ENCODE data around the gene TAF5.

GRCh38 chr10:103415581-103415980 lies 47.8 kb downstream of the TAF5 start:
- no peak for TF ChIP-seq EZH2 (IDR thresholded peaks at IDR 0.05)
- TF ChIP-seq POLR2AphosphoS5 (IDR thresholded peaks at IDR 0.05; ENCODE audit: borderline replicate concordance, low read depth, low read length), result no peak
- no peak for TF ChIP-seq FOXP2 (optimal IDR thresholded peaks at IDR 0.05; ENCODE audit: control extremely low read depth, extremely low read length, insufficient read depth)

All from SK-N-MC (cell line).